GM21786 (cell line): Measurements from ENCODE around the gene BRI3BP.
"Not testable (repeated sequence)": the region's sequence is repeated elsewhere in the genome, so short reads cannot be mapped to it uniquely, and the experiment has no call there.

Source experiments
- ATAC-seq: cut with Tn5 transposase; IDR thresholded peaks from one replicate; pipeline ENCODE4 v1.9.1; 2021; ENCODE audit not compliant: unreplicated experiment

The BRI3BP gene

DNA sequence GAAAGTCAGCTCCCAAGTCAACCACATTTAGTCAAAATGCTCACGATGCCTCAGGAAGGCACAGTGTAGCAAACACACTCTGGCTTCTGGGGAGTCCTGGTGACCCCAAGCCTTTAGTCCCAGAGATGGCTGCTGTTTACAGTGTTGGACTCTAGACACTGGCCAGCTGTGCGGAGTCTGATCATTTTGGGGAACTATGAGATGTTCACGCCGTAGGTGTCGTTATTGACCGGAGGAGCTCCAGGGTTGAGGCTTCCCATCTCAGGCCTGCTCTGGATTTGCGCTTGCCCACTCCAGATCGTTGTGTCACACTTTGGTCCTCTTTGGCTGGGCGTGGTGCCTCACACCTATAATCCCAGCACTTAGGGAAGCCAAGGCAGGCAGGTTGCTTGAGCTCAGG is 27.7 kb downstream of the BRI3BP start:
- no peak for ATAC-seq

DNA sequence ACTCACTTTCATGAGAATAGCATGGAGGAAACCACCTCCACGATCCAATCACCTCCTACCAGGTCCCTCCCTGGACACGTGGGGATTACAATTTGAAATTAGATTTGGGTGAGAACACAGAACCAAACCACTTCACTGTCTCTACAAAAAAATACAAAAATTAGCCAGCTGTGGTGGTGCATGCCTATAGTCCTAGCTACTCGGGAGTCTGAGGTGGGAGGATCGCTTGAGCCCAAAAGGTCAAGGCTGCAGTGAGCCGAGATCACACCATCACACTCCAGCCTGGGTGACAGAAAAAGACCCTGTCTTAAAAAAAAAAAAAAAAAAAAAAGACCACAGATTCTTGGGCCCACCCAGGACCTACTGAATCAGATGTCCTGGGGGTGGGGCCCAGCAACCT is 28.3 kb downstream of the BRI3BP start:
- no peak for ATAC-seq

DNA sequence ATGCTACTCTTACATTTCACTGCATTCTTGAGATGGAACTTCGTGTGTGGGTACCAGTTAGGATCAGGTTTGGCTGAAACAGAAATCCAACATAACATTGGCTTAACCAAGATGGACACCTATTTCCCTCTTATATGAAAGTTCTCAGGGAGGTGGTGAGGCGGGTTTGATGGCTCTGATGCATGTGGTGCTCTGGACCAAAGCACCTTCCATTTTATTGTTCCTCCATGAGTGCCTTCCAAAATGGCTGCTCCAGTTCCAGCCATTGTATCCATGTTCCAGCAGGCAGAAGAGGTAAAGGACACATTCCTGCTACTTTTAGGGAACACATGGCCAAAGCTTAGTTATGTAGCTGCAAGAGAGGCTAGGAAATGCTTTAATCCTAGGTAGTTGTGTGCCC is 29.6 kb downstream of the BRI3BP start:
- no peak for ATAC-seq

DNA sequence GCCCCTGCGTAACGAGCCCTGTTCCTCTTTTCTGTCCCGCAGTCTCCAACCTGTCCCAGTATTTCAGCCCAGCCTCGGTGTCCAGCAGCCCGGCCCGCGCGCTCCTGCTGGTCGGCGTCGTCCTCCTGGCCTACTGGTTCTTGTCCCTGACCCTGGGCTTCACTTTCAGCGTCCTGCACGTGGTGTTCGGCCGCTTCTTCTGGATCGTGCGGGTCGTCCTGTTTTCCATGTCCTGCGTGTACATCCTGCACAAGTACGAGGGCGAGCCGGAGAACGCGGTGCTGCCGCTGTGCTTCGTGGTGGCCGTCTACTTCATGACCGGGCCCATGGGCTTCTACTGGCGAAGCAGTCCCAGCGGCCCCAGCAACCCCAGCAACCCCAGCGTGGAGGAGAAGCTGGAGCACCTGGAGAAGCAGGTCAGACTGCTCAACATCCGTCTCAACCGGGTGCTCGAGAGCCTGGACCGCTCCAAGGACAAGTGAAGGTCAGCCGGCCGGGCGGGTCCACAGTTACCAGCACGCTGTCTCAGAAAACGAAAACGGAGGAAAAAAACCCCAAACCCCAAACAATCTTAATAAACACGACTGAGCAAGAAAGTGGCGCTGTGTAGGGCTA is 31.6 kb downstream of the BRI3BP start:
- ATAC-seq: no peak

DNA sequence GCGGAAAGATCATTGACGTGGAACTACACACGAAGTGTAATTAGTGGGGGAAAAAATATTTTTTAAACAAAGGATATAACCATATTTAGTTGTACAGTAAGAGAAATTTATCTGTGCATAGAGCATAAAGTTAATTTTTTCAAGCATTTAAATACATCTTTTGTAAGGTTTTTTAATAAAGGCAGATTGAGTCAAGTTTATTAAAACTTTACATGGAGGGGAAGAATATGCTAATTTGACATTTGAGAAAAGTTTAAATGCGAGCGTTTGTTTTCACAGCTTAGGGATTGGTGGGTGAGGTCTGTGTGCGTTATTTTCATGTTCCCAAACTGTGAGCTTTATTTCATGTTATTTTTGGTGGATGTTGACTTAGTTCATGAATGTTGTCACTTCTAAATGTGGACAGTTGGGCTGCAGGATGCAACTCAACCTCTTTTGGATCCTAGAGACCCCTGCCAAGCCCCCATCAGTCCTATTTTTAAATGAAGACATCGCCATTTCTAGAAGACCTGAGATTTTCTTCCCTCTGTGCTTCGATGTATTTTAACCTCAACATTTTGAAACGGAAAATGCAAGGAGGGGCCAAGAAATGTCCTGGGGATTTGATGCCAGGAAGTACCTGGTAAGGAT is 32.3 kb downstream of the BRI3BP start:
- no peak for ATAC-seq

DNA sequence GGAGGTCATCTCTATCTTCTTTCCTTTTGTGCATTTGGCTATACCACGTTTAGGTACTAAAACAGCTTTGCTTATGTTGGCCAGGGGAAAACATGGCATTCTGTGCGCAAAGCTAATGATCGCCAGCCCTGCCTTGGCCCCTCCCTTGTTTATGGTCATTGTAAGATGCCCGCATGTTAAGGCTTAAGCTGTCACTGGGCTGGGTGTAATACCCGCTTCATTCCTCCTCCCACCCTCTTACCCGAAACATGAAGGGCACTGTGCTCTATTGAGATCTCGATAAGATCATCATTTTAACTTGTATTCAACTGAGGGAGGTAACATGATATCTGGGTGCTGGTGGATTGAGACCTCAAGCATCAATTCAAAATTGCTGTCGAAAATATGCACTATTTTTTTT is 34.7 kb downstream of the BRI3BP start:
- ATAC-seq: no peak

DNA sequence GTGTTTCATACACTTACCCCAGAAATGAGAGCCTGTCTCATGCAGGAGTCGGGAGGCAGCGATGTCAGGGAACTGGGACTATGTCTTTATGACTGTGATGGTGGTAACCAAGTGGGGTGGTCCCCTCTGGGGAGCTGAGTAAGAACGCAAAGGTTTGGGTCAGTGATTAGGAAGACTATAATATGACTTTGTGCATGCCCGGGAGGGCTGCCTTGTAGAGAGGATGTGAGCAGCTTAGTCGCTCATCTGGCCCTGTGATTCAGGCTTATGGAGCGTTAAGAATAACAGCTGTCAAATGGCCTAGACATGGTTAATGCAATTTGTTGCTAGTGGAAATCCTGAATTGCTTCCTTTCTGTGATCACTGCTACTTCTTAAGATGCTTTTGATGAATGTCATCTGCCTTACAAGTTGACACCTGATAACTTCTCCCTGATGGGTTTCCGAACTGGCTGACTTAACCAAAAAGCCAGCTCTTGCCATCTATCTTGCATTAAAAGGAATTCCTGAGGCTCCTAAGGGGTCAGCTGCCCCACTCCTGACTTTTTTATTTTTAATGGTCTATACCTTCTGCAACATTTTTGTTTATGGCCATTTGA is 36.4 kb downstream of the BRI3BP start:
- no peak for ATAC-seq

DNA sequence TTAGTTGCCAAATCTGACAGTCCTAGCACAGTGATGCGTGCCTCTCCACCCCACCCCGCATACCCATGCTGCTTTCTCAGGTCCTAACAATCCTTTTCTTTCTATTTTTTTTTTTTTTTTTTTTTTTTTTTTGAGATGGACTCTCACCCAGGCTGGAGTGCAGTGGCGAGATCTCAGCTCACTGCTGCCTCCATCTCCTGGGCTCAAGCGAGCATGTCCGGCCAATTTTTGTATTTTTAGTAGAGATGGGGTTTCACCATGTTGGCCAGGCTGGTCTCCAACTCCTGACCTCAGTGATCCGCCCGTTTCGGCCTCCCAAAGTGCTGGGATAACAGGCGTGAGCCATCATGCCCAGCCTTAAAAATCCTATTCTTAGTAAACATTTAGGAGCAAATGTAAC is 38.0 kb downstream of the BRI3BP start:
- ATAC-seq: not testable (repeated sequence)

DNA sequence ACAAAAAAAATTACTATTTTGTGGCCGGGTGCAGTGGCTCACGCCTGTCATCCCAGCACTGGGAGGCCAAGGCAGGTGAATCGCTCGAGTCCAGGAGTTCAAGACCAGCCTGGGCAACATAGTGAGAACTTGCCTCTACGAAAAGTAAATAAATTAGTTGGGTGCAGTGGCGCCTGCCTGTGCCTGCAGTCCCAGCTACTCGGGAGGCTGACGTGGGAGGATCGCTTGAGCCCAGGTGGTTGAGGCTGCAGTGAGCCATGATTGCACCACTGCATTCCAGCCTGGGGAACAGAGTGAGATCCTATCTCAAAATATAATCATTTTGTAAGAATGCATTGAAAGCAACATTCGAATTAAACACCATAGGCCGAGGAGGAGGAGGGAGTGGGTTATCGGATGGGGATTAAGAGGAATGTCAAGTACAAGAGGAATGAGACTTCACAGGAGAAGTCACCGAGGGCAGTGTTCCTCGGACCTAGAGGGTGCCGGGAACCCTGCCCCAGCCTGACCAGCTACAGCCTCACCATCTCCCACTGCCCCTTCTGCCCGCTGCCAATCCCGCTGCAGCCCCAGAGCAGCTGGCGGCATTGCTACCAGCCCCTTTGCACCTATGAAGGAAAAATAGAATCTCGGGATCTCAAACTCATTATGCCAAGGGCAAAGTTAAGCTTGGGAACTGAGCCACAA is 39.2 kb downstream of the BRI3BP start:
- ATAC-seq: no peak

DNA sequence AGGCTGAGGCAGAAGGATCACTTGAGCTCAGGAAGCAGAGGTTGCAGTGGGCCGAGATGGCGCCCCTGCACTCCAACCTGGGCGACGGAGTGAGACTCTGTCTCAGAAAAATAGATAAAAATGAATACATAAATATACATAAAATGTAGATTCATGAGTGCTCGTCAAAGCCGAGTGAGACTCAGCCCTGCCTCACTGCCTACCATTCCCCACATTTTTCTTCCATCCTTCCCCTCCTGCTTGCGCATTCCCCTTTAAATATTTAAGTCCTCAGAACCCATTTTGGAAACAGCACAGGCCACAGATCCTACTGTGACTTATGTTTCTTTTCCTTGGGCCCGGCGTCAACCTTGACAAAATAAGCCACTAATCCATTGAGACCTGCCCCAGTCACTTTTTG is 39.8 kb downstream of the BRI3BP start:
- no peak for ATAC-seq

DNA sequence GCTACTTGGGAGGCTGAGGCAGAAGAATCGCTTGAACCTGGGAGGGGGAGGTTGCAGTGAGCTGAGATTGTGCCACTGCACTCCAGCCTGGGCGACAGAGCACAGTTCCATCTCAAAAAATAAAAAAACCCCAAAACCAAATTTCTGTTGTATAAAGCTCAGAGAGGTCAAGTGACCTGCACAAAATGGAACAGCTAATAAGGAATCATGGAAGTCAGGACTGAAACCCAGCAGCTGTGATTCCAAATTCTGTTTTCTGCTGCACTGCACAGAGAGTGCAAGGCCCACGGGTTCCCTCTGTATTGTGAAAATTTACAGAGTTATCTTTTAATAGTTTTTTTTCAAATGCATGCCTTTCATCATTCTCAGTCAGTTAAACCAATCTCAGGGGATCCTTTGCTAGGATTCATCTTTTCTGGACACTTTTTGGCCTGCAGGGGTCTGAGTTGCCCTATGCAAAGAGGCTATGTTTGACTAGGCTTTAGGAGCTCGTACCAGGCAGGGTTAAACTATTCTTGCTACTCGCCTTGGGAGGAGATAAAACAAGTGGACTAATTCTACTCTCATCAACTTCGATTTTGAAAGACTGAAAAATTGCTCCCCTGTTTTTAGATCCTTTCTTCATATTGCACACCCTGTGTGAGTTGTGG is 45.7 kb downstream of the BRI3BP start:
- no peak for ATAC-seq

DNA sequence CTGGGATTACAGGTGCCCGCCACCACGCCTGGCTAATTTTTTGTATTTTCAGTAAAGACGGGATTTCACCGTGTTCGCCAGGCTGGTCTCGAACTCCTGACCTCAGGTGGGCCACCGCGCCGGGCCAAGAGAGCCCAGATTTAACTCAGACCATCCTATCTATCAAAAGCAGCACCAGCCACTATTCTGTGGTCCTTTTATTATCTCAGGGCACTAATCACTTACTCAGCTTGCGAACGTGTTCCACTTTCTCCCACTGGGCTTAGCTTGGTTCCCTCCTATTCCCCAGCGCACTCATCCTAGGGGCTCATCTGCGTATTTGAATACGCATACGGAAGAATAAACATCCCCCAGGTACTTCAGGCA is 55.6 kb downstream of the BRI3BP start:
- no peak for ATAC-seq

DNA sequence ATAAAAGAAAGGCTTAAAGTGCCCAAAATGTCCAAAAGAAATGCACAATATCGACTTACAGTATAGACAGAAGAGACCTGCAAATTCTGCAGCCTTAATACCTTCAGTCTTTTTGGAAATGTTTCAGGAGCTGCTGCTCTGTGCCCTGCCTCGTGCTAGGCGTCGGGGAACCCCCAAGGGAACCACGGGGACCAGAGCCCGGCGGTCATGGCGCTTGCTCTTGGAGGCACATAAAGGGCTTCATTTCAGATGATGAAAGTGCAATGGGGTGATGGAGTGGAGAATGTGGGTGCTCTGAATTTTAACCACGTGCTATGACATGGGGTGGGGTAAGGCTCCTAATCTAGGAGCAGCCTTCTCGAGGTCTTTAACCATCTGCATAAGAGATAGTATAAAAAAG is 57.0 kb downstream of the BRI3BP start:
- no peak for ATAC-seq

DNA sequence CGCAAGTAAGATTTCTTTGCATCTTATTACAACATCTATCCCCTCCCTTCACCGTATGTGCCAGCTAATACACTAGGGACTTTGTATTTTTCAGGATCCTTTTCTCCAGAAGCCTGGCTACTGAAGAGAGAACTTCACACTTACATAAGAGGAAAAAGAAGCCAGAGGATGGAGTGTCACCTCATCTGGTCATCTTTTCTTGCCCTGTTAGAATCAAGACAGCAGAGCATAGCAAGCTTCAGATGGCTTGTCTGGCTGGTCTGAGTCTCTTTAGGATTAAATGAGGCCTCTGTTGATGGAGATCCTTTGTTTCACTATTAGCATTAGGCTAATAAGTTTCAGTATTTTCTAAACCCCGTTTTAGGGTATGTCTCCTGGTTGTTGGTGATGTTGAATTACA is 57.4 kb downstream of the BRI3BP start:
- ATAC-seq: no peak

DNA sequence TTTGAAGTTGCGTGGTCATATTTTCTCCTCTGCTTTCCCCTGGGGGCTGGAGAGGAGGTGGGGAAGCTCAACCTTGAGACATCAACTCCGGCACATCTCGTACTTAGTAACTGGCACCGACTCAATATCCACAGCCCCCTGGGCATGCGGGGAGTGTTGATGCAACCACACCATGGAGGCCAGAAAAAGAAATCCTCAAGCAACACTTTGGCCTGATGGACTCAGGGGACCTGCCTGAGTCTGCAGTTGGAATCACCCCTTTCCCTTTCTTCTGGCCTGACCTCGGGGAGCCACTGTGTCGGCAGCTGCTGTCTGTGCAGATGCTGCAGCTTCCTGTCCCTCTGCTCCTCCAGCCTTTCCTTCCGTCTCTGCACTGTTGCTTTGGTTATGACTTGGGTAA is 60.4 kb downstream of the BRI3BP start:
- no peak for ATAC-seq

DNA sequence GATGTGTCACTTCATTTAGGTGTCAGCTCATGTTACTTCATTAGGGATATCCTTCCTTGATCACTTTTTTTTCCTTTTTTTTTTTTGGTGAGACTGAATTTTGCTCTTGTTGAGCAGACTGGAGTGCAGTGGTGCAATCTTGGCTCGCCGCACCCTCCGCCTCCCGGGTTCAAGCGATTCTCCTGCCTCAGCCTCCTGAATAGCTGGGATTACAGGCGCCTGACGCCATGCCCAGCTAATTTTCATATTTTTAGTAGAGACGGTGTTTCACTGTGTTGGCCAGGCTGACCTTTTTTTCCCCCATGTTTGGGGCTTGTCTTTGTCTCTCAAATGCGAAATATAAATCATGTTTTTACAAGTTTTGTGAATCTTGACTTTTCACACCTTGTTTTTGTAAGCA is 62.1 kb downstream of the BRI3BP start:
- no peak for ATAC-seq

DNA sequence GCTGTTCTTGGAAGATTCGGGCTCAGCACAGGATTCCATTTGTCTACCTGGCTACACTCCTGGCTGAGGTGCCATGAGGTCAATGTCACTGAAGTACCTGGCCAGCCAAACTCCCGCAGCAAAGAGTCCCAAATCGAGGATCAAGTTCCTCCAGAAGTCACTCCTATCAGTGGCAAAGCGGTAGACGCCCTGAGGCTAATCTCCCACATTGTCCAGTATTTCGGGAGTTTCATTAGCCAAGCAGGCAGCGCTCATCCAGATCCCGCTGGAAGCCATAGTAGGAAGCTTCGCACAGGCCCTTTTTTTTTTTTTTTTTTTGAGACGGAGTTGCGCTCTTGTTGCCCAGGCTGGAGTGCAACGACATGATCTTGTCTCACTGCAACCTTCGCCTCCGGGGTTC is 62.9 kb downstream of the BRI3BP start:
- ATAC-seq: no peak

DNA sequence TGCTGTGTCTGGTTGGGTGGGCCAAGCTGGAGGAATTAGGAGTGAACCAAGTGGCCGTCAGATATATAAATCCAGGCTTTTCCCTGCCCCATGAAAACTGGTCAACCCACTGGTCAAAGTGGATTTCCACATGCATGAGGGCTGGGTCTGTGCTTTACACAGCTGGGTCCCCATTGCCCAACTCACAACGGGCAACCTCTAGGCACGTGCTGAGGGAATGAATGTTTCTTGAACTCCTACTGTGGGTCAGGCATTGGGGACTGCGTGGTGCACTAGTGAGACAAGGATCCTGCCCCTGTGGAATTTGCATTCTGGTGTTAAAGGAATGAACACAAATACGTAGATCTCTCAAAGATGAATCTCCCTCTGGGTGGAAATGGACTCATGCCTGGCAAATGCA is 64.3 kb downstream of the BRI3BP start:
- ATAC-seq: no peak

DNA sequence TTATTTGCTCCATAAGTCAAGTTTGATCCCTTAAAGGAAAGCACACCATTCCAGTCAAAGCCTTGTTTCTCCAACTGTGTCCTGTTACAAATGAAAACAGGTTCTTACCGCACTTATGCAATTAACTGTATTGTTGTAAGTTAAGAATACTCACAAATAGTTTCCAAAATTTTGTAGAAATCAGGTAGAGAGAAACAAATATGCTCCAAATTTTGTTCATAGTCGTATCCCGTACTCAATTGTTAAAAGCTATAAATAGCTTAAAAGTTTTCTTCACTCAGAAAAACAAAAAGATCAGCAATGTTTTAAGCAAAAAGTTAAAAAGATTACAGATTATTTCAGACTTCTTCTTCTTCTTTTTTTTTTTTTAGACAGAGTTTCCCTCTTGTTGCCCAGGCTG is 67.8 kb downstream of the BRI3BP start:
- no peak for ATAC-seq

DNA sequence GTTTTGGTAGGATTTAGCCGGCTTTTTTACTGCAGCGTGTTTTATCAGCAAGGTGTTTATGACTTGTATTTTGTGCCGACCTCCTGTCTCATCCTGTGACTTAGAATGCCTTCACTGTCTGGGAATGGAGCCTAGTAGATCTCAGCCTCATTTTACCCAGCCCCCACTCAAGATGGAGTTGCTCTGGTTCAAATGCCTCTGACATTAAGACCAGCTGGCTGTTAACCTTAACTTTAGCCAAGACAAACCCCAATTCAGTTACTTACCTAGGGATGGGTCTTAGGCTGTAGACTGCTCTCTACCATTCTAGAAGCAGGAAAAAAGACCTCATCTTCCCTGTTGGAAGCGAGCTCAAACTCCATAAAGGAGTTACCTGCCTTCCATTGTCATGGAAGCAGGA is 70.1 kb downstream of the BRI3BP start:
- ATAC-seq: not testable (repeated sequence)

DNA sequence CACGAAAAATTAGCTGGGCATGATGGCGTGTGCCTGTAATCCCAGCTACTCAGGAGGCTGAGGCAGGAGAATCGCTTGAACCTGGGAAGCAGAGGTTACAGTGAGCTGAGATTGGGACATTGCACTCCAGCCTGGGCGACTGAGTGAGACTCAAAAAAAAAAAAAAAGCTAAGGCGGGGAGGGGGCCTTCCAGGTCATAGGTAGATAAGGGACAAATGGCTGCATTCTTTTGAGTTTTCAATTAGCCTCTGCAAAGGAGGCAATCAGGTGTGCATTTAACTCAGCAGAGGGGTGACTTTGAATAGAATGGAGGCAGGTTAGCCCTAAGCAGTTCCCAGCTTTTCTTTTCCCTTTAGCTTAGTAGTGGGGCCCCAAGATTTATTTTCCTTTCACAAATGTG is 71.0 kb downstream of the BRI3BP start:
- ATAC-seq: no peak
